Pons (tissue), 1 donor: ENCODE measurements around the gene RASA1.
"Not testable (repeated sequence)": the region's sequence is repeated elsewhere in the genome, so short reads cannot be mapped to it uniquely, and the experiment has no call there.

Experiments used
- DNase-seq: peaks from one replicate; pipeline ENCODE4 v3.0.0-alpha.2; 2016; ENCODE audit warnings: low spot score

Gene RASA1

GRCh38 chr5:87267574-87268125 lies at the start of gene RASA1:
TSS of gene RASA1 (plus strand) at chr5:87267883. CDS start at chr5:87268452, 569 bp downstream.
- DNase-seq, result peak; percentile 93

- DNase-seq, result no peak
These were observed 37.9 kb upstream of the RASA1 start for GRCh38 chr5:87229780-87230179.

- no peak for DNase-seq
These were observed 36.5 kb upstream of the RASA1 start for GRCh38 chr5:87231037-87231808.

DNA sequence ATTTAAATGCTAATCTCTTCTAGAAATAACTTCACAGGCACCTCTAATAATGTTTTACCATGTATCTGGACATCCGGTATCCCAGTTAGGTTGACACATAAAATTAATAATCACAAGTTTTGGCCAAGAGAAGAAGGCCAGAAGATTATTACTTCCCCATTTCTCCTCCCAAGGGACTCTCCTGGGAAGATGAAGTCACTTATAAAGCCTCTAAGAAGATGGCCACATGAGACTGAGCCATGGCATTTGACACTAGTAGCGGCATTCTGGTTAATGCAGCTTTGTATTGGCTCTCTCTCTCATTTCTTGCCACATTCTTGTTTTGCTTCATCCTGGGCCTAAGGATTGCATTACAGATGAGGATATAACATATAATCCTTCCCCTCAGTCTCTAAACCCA lies 34.5 kb upstream of the RASA1 start:
- DNase-seq, result no peak

- no peak for DNase-seq
These were observed 26.1 kb upstream of the RASA1 start for GRCh38 chr5:87241555-87241954.

DNA sequence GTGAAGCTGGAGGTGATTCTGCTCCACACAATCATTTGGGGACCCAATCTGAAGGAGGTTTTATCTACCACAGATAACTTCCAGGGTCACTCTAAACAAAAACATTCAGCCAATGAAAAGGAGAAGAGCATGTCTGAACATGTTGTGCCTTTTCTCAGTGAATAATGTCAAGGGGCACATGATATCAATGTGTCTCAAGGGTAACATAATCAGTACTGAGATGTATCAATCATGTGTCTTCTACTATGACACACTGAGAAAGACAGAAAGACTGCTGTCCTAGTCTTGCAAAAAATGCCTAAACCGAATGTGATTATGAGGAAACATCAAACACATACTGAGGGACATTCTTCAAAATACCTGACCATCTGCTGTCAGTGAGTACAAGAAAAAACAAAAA lies 25.4 kb upstream of the RASA1 start:
- DNase-seq, result no peak

- DNase-seq, result peak; percentile 44
These were observed 24.4 kb upstream of the RASA1 start for GRCh38 chr5:87243161-87243844.

GRCh38 chr5:87245451-87245850 lies 22.2 kb upstream of the RASA1 start:
- DNase-seq, result no peak

GRCh38 chr5:87246061-87246460 lies 21.6 kb upstream of the RASA1 start:
- DNase-seq, result no peak

DNA sequence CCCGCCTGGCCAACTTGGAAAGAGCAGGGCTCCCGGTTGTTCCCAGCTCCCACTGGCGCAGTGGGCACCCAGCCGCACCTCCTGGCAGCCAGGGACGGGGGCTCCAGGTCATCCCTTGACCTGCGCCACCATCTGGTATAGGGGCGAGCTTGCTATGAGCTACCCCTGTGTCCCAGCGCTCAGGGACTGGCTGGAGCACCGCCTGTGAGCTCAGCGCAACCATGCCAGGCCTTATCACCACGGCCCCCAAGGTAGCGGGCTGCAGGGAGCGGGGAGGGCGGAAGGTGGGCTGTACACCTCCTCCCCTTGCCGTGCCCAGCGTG lies 15.4 kb upstream of the RASA1 start:
- DNase-seq, result no peak

- no peak for DNase-seq
These were observed 13.6 kb upstream of the RASA1 start for GRCh38 chr5:87254035-87254434.

GRCh38 chr5:87258507-87258906 lies 9.2 kb upstream of the RASA1 start:
- no peak for DNase-seq

DNA sequence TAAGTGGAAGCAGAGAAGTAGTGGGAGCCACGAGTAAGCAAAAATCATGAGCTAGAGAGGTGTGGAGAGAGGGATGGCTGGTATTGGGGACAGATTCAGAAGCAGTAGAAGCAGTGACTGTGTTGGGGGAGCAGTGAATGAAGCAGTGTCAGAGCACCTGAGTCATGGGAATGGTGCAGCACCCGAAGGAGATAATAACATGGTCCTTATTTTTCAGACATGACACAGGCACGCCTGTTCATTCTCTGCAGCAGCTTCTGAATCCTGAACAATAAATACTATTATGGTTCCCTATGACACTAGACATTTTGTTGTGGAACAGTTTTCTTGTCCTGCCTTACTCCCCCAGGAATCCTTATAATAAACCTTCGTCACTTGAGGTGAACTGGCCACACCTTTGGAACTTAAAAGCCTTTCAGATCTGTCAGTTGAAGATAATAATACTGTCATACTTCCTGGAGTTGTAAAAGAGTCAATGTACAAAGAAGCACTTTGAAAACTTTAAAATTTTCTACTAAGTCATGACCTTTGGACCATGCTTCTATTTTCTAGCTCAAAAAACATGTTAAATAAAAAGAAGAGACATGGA lies 7.0 kb upstream of the RASA1 start:
- no peak for DNase-seq

DNA sequence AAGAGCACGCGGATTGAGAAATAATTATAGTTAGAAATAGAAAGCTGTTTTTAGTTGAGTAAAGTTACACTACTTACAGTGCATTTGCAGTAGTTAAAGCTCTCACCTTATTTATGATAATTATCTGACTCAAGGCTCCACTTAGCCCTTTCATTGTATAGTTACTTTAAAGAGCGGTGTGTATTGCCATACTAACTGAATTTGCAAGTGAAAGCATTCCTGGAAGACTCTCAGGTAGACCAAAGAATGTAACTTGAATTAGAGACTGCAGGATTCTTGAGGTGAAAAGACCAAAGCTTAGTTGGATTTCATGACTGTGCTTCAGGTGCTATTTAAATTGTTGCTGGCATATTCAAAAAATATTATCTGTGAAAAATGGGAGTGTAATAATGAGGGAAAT lies 4.2 kb upstream of the RASA1 start:
- DNase-seq, result no peak

GRCh38 chr5:87266914-87267573 lies 639 bp upstream of the RASA1 start:
- no peak for DNase-seq

- DNase-seq, result peak; percentile 75
These were observed 665 bp downstream of the RASA1 start for GRCh38 chr5:87268126-87268969.

DNA sequence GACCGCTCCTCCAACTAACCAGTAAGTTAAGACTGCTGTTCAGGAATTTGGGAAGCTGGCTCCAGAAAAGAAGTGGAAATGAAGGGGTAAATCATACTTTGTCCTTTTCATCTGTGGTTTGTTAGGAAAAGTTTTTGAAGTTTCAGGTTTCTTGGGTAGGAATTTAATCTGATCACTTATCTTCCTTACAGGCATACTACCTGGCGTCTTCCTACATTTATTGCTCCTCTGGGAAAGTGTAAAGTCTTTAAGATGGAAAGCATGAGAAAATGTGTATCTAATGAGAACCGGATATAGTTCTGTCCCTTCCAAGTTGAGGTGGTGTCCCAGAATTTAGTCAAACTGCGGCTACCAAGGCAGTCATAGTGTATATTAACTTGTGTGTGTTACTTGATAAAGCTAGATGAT lies 1.3 kb downstream of the RASA1 start:
- no peak for DNase-seq

GRCh38 chr5:87270888-87271287 lies 3.2 kb downstream of the RASA1 start:
- DNase-seq, result not testable (repeated sequence)

- DNase-seq, result no peak
These were observed 9.0 kb downstream of the RASA1 start for GRCh38 chr5:87276655-87277054.

GRCh38 chr5:87277279-87277835 lies 9.7 kb downstream of the RASA1 start:
- DNase-seq, result no peak

DNA sequence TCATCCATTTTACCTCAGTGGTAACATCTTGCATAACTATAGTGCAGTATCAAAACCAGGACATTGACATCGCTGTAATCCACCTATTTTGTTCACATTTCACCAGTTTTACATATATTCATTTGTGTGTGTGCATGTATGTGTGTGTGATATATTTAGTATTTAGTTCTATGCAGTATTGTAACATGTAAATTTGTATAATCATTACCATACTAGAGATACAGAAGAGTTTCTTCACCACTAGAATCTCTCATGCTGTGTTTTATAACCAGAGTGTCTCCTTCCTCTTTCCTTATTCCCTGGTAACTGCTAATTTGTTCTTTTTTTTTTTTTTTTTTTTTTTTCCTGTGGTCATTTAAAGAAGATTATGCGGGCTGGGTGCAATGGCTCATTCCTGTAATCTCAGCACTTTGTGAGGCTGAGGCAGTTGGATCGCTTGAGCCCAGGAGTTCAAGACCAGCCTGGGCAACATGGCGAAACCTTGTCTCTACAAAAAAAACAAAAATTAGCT lies 11.0 kb downstream of the RASA1 start:
- DNase-seq, result no peak
